ENCODE measurements around the gene SGTB.

SGTB gene, protein sequence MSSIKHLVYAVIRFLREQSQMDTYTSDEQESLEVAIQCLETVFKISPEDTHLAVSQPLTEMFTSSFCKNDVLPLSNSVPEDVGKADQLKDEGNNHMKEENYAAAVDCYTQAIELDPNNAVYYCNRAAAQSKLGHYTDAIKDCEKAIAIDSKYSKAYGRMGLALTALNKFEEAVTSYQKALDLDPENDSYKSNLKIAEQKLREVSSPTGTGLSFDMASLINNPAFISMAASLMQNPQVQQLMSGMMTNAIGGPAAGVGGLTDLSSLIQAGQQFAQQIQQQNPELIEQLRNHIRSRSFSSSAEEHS

DNA sequence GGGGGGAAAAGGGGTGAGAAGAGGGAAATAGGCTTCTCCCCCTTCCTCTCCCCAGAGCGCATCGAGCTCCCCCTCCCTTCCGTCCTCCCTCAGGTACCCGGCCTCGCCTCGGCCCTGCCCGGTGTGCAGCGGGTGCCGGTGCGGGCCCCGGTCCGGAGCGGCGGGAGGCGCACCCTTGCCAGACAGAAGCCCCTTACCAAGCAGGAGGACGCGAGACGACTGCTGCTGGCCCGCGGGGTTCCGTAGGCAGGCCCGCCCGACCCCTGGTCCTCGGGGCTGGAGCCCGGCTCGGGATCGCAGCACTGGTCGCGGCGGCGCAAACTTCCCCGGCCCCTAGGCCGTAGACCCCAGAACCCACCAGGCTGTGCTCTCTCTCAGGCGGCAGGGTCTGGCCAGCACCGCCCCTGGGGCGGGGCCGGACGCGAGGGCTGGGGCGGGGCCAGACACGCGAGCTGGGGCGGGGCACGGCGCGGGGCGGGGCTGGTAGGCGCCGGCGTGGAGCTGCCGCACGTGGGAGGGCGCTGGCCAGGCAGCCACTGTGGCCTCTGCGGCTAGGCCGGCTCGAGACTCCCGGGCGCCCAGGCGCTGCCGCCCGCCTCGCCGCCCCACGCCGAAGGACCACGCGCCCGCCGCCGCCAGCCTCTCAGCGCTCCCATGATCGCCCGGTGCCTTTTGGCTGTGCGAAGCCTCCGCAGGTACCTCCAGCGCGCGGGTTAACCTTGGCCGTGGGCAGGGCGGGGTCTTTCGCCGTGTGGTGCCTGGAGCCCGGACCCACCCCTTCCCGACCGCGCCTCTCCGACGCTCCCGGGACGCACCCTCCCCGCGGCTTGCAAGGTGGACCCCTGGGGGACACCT lies at the start of gene SGTB, which contains the start of gene NLN:
Gene SGTB, minus strand, starts transcription at position 390 of the 855 bp plus-strand sequence. CDS start 1,302 bp downstream, outside the sequence.
Gene NLN, plus strand, starts transcription at position 486 of the 855 bp plus-strand sequence. Its CDS starts 169 bp downstream, at position 655.
- no peak for DNase-seq (ENCODE audit: low read depth)

DNA sequence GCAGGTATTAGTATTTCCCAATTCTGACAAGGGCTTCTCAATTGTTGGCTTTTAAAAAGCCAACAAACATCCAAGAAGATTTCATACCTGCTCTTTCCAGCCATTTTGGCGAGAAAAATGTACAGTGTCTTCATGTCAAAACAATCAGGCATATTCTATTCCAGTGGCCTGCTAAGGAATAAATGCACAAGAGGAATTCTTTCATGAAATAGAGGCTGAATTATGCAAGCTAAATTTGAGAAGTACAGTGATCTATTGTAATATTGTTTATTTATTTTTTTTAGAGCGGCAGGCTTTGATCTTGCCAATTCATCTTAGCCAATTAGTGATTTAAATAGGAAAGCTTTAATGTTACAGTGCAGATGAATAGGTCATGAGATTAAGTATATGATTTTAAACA lies 49.4 kb upstream of the SGTB start:
- DNase-seq (ENCODE audit: low read depth): no peak

- DNase-seq (ENCODE audit: low read depth): peak; percentile 82
Observed at GRCh38 chr5:65769539-65769938, 47.6 kb upstream of the SGTB start.

DNA sequence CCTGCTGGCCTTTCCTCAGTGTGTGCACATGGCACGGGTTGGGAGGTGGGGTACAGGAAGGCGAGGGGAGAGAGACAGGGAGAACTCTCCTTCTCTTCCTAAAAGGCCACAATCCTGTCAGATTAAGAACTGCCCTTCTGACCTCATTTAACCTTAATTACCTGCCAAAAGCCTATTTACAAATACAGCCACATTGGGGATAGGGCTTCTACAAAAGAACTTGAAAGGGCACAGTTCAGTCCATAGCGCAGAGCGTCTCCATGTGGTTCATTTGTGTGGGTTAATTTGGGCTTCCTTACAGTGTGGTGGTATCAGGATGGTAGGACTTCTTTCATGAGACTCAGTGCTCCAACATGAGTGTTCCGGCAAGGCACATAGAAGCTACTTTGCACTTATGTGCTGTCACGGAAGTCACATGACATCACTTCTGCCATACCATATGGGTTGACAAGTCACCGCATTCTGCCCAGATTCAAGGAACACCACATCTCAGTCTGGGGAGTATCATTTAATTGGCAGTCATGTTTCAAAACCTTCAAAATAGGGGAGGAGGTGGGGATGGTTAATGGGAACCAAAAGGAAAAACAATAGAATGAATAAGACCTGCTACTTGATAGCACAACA lies 46.9 kb upstream of the SGTB start:
- no peak for DNase-seq (ENCODE audit: low read depth)

GRCh38 chr5:65767565-65767964 lies 45.7 kb upstream of the SGTB start:
- DNase-seq (ENCODE audit: low read depth): no peak

GRCh38 chr5:65766781-65767180 lies 44.9 kb upstream of the SGTB start:
- DNase-seq (ENCODE audit: low read depth): no peak

GRCh38 chr5:65766175-65766574 lies 44.3 kb upstream of the SGTB start:
- DNase-seq (ENCODE audit: low read depth): no peak

GRCh38 chr5:65765582-65765981 lies 43.7 kb upstream of the SGTB start:
- DNase-seq (ENCODE audit: low read depth): no peak

DNA sequence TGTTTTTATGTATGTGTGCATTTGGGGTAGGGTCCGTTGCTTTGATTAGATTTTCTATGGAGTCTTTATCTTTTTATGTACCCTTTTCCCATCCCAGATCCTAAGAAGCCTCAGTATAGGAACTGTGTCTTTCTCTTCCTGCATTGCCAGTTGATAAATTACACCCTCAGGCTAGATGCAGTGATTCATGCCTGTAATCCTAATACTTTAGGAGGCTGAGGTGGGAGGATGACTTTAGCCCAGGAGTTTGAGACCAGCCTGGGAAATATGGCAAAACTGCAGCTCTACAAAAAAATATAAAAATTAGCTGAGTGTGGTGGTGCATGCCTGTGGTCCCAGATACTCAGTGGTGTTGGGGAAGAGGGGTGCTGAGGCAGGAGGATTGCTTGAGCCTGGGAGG lies 40.3 kb upstream of the SGTB start:
- DNase-seq (ENCODE audit: low read depth): no peak

DNA sequence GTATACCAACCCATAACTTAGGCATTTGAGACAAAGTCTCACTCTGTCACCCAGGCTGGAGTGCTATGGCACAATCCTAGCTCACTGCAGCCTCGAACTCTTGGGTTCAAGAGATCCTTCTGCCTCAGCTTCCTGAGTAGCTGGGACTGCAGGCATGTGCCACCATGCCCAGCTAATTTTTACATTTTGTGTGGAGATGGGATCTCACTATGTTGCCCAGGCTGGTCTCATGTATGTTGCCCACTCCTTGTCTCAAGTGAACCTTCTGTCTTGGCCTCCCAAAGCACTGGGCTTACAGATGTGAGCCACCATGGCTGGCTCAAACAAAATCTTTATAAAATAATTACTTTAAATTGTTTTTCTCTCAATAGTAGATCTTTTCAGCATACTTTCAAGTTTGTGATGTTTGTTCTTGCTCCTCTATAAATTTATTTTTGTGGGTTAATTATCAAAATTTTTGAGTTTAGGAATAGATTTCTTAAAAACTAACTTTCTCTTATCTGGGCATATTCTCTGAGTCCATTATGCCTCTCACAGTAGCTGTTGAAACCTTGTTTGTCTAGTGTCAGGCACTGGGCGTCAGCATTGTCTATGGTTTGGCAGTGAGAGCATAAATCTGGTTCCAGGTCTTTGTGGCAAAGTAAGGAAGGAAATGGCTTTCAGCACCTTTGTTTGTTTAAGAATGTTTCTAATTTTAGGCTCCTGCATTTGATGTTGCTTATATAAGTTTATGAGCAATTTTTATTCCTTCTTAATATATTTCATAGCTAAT lies 38.8 kb upstream of the SGTB start:
- no peak for DNase-seq (ENCODE audit: low read depth)

DNA sequence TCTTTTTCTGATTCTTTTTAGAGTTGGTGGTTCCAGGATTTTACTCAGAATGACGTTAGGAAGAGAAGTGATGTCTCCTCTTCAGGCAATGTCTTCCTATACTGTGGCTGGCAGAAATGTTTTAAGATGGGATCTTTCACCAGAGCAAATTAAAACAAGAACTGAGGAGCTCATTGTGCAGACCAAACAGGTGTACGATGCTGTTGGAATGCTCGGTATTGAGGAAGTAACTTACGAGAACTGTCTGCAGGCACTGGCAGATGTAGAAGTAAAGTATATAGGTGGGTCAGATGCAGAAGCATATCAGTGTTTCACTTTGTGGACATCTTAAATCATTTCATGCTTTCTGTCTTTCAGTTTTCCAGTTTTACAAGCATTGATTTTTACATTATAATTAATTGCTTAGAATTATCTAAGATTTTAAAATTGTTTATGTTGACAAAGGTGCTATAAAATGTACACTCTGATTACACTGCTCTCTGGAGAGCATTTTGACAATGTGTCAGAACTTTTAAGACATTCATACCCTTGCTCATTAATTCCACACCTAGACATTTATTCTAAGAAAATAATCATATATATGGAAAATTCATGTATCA lies 36.7 kb upstream of the SGTB start:
- DNase-seq (ENCODE audit: low read depth): no peak

DNA sequence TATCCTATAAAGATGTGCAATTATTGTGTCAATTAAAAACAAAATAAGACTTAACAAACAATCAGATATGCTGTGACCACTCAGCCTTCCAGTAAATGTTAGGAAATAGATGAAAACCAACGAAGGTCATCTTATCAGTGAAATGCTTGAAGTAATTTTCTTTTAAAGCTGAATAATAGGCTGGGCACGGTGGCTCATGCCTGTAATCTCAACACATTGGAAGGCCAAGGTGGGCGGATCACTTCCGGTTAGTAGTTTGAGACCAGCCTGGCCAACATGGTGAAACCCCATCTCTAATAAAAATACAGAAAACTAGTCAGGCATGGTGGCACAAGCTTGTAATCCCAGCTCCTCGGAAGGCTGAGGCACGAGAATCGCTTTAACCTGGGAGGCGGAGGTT lies 31.3 kb upstream of the SGTB start:
- DNase-seq (ENCODE audit: low read depth): no peak

- DNase-seq (ENCODE audit: low read depth): no peak
Observed at GRCh38 chr5:65750938-65751337, 29.0 kb upstream of the SGTB start.

DNA sequence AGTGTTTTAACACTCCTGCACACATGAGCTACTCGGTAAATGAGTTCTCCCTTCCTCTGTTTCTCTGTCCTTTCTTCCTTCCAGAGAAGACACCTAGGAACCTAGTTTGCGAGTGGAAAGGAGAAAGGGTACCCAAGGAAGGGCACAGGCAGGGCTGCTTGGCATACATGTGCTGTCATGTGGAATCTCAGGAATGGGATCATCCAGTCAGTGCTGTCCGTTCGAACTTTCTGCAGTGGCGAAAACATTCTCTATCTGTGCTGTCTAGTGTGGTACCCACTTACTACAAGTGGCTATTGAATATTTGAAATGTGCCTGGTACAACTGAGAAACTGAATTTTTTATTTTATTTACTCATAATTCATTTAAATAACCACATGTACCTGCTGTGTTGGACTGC lies 28.0 kb upstream of the SGTB start:
- no peak for DNase-seq (ENCODE audit: low read depth)

DNA sequence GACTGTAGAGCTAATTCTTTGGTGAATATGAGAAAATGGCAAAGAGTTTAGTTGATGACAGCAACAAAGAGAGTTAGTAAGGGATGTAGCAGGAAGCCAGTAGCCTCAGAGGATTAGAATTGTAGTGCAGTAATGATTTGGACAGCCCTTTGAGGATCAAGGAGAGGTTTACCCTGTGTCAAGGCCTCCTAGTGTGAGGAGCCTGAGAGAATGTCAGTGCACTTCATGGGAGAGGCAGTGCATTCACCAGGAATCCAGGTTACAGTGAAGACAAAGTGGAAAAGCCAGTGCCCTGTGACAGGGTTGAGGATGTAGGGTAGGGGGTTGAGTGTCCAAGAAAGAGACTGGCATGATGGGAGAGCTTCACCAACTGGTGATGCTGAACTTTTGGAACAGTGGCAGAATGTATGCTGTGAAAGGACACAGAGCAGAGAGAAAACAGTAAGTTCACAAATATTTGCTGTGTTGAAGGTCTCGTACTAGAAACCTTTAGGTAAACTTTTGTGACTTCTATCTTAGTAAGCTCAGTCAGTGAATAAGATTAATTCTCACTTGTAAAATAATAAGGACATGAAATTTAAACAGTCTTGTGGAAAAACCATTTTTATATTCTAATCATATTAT lies 27.4 kb upstream of the SGTB start:
- no peak for DNase-seq (ENCODE audit: low read depth)

DNA sequence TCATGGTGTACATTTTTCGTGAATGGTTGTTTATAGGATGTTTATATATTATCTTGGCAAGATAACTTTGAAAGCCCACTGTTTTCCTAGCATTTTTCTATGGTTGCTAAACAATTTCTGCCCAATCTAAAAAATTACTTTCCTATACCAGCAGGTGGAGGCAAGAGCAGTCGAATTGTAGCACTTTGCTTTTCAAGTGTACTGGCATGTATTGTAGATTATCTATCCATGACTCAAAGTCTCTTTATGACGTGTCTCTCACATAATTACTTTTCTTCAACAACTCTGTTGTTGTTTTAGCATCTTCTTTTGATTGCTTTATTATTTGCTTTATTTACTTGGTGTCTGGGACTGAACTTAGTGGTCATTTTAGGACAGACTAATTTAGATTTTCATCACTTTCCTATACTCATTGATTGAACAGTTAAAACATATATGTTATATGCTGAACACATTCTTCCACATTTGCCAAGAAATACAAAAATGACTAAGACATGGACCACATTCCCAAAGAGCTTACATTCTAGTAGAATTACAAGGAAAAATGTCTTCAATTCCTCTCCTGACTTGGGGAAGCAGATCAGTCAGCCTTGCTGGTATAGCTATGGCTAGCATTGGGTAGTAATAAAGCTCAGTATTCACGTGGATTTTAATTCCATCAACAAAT lies 20.8 kb upstream of the SGTB start:
- DNase-seq (ENCODE audit: low read depth): peak; percentile 90

GRCh38 chr5:65739162-65739561 lies 17.3 kb upstream of the SGTB start:
- no peak for DNase-seq (ENCODE audit: low read depth)

DNA sequence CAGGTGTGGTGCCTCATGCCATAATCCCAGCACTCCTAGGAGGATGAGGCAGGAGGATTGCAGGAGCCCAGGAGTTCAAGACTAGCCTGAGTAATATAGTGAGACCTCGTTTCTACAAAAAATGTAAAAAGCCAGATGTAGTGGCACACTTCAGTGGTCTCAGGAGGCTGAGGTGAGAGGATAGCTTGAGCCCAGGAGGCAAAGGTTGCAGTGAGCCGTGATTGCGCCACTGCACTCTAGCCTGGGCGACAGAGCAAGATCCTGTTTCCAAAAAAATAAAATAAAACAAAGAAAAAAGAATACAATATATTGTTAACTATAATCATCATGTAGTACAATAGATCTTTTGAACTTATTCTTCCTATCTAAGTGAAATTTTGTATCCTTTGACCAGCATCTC lies 16.4 kb upstream of the SGTB start:
- no peak for DNase-seq (ENCODE audit: low read depth)

GRCh38 chr5:65737842-65738241 lies 15.9 kb upstream of the SGTB start:
- DNase-seq (ENCODE audit: low read depth): no peak

- DNase-seq (ENCODE audit: low read depth): no peak
Observed at GRCh38 chr5:65736011-65736410, 14.1 kb upstream of the SGTB start.

GRCh38 chr5:65734921-65735320 lies 13.0 kb upstream of the SGTB start:
- DNase-seq (ENCODE audit: low read depth): no peak

Measured in HS-5 (cell line).